T-helper 1 cell (primary cell): ENCODE measurements around the gene SMIM15.
"Not testable (repeated sequence)": the region's sequence is repeated elsewhere in the genome, so short reads cannot be mapped to it uniquely, and the experiment has no call there.

Source experiments
- DNase-seq, 5 donors: peaks; one replicate each; pipeline ENCODE4 v3.0.0-alpha.2; 2012 to 2020
- total RNA-seq, 4 donors: gene quantifications; one replicate each; lab custom pipeline; 2026; lab: John Stamatoyannopoulos, UW

SMIM15 gene
- 12.0 to 22.9 (median 15.6) reads per million in 4 donors for total RNA-seq

- peak; percentile 49 to 89 (median 64) for DNase-seq
Measured at GRCh38 chr5:61162010-61162831, at the start of gene SMIM15. TSS of gene SMIM15 (minus strand) at chr5:61162468. CDS start at chr5:61160171, 2,297 bp downstream.

DNA sequence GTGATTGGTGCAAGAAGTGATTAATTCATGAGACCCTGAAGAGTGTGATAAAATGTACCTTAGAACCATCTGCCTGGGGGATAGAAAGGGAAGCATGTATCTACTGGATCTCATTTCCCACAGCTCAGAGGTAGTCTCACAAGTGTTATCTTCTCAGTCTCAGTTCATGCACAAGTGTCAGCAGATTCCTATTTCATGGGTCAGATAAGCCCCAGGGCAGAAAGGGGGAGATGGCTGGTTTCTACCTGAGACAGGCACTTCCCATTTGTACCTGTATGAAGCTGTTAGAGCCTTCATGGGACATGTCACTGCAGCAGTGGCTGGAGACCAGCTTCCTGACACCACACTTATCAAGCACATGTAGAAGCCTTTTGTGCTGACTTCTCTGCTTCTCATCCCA lies 45.6 kb upstream of the SMIM15 start:
- no peak for DNase-seq

DNA sequence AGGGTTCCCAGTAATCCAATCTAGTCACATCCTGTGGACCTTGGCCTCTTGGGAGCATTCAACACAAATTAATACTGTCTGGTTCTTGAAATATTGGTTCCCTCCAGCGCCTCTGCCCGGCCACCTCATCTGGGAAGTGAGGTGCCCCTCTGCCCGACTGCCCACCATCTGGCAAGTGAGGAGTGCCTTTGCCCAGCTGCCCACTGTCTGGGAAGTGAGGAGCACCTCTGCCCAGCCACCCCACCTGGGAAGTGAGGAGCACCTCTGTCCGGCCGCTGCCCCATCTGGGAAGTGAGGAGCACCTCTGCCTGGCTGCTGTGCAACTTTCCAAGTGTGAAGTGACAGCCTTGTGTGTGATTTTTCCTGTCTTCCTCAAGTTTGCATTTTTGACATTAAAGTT lies 42.7 kb upstream of the SMIM15 start:
- no peak for DNase-seq

DNA sequence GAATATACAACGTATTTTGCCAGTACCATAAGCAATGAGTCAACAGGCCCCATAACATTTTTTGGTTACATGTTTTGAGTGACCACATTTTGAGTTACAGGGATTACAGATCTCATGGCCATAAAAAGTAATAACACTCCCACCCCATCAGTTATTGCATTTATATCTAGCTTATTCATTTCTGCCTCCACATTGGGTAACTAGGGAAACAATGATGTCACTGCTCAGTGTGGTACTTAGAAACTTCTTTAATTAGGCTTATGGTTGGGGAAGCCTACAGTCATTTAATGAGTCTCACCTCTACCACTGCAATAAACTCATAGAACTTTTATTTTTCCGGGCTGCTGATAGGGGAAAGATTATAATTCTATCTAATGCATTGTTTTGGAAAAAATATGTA lies 39.9 kb upstream of the SMIM15 start:
- DNase-seq = peak in 1 of 5 donors; percentile 59

DNA sequence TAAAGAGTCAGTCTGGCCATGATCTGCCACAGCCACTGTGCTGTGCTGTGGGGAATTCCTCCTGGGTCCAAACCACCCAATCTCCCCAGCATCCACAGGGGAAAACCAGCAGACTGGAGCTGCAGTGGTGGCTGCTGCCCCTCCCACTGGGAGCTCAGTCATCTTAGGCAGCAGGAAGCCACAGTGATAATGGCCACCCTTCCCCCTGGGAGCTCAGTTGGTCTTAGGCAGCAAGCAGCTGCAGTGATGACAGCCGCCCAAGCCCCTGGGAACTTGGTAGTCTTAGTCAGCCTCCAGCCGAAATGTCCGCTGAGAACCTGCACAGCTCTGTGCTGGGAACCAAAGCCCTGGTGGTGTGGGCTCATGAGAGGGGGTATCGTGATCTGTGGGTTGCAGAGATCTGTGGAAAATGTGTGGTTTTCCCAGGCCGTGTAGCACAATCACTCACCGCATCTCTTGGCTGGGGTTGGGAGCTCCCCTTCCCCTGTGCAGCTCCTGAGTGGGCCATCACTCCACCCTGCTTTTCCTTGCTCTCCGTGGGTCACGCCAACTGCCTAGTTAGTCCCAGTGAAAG lies 38.4 kb upstream of the SMIM15 start:
- DNase-seq = no peak

GRCh38 chr5:61198606-61199005 lies 36.3 kb upstream of the SMIM15 start:
- no peak for DNase-seq

- DNase-seq = not testable (repeated sequence)
Measured at GRCh38 chr5:61187826-61188225, 25.6 kb upstream of the SMIM15 start.

DNA sequence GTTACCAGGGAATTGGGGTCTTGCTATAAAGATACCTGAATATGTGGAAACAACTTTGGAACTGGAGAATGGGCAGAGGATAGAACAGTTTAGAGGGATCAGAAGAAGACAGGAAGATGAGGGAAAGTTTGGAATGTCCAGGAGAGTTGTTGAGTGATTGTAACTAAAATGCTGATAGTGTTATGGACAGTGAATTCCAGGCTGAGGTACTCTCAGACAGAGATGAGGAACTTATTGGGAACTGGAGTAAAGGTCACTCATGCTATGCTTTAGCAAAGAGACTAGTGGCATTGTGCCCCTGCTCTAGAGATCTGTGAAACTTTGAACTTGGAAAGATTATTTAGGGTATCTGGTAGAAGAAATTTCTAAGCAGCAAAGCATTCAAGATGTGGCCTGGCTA lies 25.1 kb upstream of the SMIM15 start:
- DNase-seq = not testable (repeated sequence)

GRCh38 chr5:61186634-61187033 lies 24.4 kb upstream of the SMIM15 start:
- no peak for DNase-seq

DNA sequence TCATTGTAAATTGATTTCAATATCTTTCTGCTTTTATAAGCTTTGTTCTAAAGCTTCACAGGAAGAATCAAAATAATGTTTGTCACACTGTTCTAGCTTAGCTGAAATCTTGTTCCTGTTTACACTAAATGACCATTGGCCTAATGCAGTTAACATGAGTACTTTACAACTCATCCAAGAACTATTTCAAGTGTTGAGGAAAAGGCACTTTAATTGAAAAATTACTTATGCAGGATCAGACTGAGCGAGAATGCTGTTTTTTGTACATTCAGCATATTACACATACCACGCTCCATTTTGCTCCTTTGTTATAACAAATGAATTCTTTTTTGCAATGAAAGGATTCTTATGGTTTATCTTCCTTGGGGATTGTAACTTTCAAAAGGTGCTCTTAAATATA lies 22.4 kb upstream of the SMIM15 start:
- DNase-seq = no peak

DNA sequence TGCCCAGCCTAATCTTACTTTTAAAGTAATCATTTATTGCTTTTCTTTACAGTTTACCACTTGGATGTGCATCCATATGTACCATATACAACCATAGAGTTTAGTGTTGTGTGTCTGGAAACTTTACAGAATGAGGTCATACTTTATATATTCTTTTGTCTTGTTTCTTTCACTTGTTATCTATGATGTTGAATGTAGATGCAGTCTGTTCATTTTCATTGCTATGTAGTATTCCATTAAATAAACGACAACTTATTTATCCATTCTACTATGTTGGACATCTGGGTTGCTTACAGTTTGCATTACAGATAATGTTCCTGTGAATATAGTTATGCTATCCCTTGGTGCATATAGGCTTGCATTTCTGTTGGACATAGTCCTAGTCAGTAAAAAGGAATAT lies 21.3 kb upstream of the SMIM15 start:
- DNase-seq = no peak

DNA sequence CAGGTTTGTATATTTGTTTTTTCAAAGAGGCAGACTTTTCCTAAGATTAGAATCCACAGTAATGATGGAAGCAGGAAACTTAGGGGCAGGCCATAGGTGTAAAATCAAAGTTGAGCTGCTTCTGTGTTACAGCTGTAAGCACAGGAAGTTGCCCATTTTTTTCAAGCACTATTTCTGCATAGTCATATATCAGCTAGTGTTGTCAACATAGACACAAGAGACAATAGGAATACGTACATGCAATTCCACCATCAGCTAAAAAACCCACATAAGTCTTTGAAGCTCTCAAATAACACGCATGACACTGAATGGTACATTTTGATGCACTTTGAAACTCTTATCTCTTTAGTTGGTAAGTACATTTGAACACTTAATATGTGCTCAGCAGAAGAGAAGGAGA lies 20.2 kb upstream of the SMIM15 start:
- no peak for DNase-seq

DNA sequence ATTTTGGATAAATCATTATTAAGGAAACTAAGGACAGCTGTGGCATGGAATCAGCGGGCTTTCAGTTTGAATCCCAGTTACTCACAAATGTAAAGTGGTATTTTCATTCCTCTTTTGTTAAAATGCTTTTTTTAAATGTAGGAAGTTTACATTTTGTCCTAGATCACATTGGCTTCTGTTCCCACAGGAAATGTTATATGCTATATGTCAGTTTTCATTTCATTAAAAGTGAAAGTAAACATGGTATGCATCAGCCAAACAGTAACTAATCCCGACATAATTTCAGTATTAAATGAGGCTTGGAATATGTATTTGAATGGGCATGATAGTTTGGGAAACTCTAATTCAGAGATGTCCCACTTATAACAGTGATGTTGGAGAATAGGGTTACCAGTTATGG lies 18.6 kb upstream of the SMIM15 start:
- no peak for DNase-seq

GRCh38 chr5:61178702-61179101 lies 16.4 kb upstream of the SMIM15 start:
- DNase-seq = no peak

DNA sequence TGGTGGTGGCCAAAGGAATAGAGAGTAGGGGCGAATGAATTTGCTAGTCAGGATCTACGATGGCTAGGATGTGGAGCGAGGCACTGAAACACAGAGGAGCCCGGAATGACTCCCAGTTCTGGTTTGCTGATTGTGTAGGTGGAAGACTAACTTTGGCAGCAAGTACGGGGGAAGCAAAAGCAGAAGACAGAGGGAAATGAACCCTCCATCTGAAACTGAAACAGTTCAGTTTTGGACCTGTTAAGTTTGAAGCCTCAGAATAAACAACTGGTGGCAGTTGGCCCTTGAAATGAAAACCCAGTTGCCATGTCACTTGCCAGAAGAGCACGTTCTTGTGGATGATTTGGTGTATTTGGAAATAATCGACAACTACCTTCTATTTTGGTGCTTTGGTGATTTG lies 15.4 kb upstream of the SMIM15 start:
- DNase-seq = no peak

GRCh38 chr5:61177070-61177469 lies 14.8 kb upstream of the SMIM15 start:
- DNase-seq = no peak

DNA sequence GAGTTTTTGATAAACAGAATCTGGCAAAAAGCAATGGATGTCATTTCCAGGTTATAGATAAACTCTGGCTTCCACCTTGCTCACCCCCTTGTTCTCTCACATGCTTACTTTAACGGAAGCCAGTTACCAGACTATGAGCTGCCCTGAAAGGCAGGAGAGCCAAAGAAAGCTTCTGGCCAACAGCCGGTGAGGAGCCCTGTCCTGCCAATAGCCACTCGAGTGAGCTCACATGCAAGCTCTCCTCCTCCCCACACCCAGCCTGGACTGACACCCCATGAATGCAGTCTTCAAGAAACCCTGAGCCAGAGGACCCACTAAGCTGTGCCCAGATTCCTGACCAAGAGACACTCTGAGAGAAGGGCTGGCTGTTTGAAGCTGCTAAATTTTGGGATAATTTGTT lies 14.4 kb upstream of the SMIM15 start:
- DNase-seq = no peak

- no peak for DNase-seq
Measured at GRCh38 chr5:61171479-61171878, 9.2 kb upstream of the SMIM15 start.

DNA sequence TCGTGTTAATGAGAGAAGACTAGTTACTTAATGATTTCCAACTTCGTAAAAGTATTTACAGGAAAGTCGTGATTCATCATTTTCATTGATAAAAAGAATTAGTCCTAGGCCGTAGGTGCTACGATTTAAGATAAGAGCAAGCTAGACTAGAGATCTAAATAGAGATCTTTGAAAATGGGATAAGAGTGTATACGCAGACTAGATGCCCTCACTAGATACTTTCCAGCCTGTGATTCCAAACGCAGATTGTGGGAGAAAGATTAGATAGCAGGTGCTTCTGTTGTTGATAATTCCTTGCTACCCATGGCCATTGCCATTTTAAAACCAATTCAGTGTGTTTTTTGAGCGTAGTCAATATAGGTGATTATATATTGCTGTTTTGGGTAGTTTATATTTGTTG lies 6.7 kb upstream of the SMIM15 start:
- no peak for DNase-seq

- no peak for DNase-seq
Measured at GRCh38 chr5:61167382-61167781, 5.1 kb upstream of the SMIM15 start.

GRCh38 chr5:61163905-61164304 lies 1.6 kb upstream of the SMIM15 start:
- DNase-seq = no peak

DNA sequence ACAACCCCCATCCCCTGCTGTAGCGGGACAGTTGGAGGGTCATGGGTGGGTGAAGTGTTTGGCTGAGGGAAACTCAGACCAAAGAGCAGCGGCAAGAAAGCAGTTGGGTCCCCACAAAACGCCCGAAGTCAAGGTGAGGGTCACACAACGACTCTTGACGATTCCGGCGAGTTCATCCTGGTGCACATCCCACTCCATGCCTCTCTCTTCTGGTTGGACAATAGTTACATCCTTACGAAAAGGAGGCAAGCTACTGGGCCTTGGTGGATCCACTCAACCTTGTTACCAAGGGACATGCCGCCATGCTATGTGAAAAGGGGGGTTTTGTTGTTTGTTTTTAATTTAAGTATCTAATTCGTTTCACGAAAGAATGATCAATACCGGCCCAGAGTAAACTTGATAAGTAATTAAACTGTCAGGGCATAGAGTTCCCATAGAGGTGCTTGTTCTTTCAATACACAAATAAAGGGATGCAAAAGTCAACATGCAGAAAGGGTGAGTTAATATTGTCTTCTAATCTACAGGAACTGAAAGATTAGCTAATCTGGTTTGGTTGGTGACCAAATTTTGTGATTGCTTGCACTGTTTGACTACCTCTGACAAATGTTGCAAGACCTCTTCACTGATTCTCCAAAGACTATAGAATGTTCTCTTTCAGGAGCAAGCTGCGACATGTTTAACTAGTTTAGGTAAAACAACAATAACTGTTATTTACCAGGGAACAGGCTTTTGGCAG lies 732 bp upstream of the SMIM15 start:
- DNase-seq = peak in 1 of 5 donors; percentile 4

DNA sequence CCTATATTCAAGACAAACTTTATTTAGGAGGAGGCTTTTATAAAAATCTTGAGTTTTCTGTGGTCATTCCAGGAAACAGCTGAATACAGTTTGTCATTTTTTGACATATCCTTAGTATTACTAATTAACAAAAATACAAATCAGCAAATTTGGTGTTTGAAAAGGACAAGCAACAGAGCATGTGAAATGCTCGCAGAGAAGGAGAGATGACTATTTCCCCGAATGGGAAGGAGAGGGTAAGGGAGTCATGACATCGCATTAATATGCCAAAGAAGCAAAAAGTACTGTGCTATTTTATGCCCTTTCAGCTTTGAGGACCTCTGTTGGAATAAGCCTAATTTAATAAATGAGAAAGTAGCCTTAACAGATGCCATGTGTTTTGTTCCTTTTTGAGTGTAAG lies 1.8 kb downstream of the SMIM15 start:
- no peak for DNase-seq

GRCh38 chr5:61159836-61160235 lies 2.4 kb downstream of the SMIM15 start:
- no peak for DNase-seq
